Psoas muscle (tissue), 8 donors: ENCODE measurements around the gene PELI2. TPM values are rescaled to one million over a fixed set of nuclear protein-coding genes. Genes with fewer than 3 reads are reported as not detected.

Experiments
- ATAC-seq, 4 donors: fragments of 200-7000 bp; cut with Tn5 transposase; one replicate each; pipeline ENCODE4 v1.9.1; 2020; ENCODE audit warnings: moderate library complexity in 3 of 4, mild to moderate bottlenecking in 2 of 4
- DNase-seq, 2 donors: peaks; one replicate each; pipeline ENCODE4 v3.0.0-alpha.2; 2020
- H3K27ac ChIP-seq: fragments of 200-600 bp; one replicate; pipeline ENCODE4 v1.8.0; 2022
- H3K27me3 ChIP-seq, 3 donors: fragments of 200-600 bp in 1 of 3; one replicate each; pipeline versions ENCODE4 v1.6.1 to v1.8.0; 2013 to 2022; ENCODE audit warnings: low read length in 2 of 3, mild to moderate bottlenecking in 2 of 3, moderate library complexity in 1 of 3; ENCODE audit not compliant: insufficient read depth in 3 of 3
- H3K36me3 ChIP-seq, 2 donors: fragments of 200-600 bp in 1 of 2; one replicate each; pipeline versions ENCODE4 v1.6.1 to v1.8.0; 2013 to 2022; ENCODE audit warnings: low read depth in 1 of 2, mild to moderate bottlenecking in 1 of 2, moderate library complexity in 1 of 2; ENCODE audit not compliant: insufficient read depth in 1 of 2
- H3K4me1 ChIP-seq: fragments of 200-600 bp; one replicate; pipeline ENCODE4 v1.8.0; 2022
- H3K4me3 ChIP-seq: fragments of 200-600 bp; one replicate; pipeline ENCODE4 v1.8.0; 2022; ENCODE audit warnings: mild to moderate bottlenecking
- H3K9me3 ChIP-seq: fragments of 200-600 bp; one replicate; pipeline ENCODE4 v1.8.0; 2022
- CTCF ChIP-seq: fragments of 200-600 bp; IDR thresholded peaks from one replicate; pipeline ENCODE4 v1.8.0; 2022; ENCODE audit warnings: antibody characterized with exemption
- WGBS, 3 donors: extraction: QIAGEN DNeasy Blood & Tissue Kit; methylation state at CpG; one replicate each; pipeline versions ENCODE4 v1.1.6 to v1.1.7; 2013; 5-methylcytosine and 5-hydroxymethylcytosine counted together
- intact Hi-C, 2 donors: fragments of 100-400 bp; cut with DNase I; formaldehyde crosslinking; loops; one replicate each; pipeline versions ENCODE4 v1.11.0 to v1.14.2; 2022
- polyA plus RNA-seq, 3 donors: library from polyadenylated mRNA; stranded (reverse); fragments of 200-250 nt; gene quantifications; one replicate each; pipeline ENCODE4 v1.2.3, GENCODE V29; 2013
- total RNA-seq, 4 donors: library from RNA; stranded (reverse); fragmentation: NEBNext Ultra II Directional in 2 of 4; extraction: Animal tissue kit (Norgen Biotek cat#: 25700) in 2 of 4; gene quantifications; one replicate each; pipeline versions ENCODE4 v1.2.1 to v1.2.4, GENCODE V29; 2021 to 2023
- donor health status: healthy with polysubstance abuse.
- donor health status: DM: no; HTN: no; CAD: no; lungs with moderate emphysema.
- donor health status: Bipolar disorder and iron deficiency.
- donor health status: healthy.
- donor health status: DM: yes; HTN: yes; CAD: no.
- donor health status: DM: no; HTN: no; CAD: no.
- donor health status: DM: no; HTN: no; CAD: no.
- donor health status: DM: yes; HTN: yes; CAD: no.

PELI2 gene
- total and polyA plus RNA-seq, 7 donors, result 0.44 to 2.9 (median 1.9) TPM

- DNase-seq (no peak), ATAC-seq (no peak)
- 60 to 92% (median 62%) methylated on average over 1 of the region's 1 CpG for WGBS, 3 donors
- no peak for TF ChIP-seq CTCF
- Histone ChIP-seq H3K36me3 (no peaks in the 10 kb centered on the region), H3K27ac (no peak overlapping the region), H3K27me3 (no peaks in the 10 kb centered on the region), H3K4me1 (peaks cover 20% of the 10 kb centered on the region), H3K9me3 (no peaks in the 10 kb centered on the region), H3K4me3 (no peak overlapping the region)
- intact Hi-C loops, result loop anchor here (5.0 kb wide), 1 partner anchor 634 kb away; no protein-coding TSS in a partner anchor
These were observed 222.7 kb downstream of the PELI2 start for GRCh38 chr14:56340932-56341331.

GRCh38 chr14:56341766-56342493 is 223.7 kb downstream of the PELI2 start:
- intact Hi-C loops, result loop anchor here (5.0 kb wide), 1 partner anchor 635 kb away; no protein-coding TSS in a partner anchor

DNA sequence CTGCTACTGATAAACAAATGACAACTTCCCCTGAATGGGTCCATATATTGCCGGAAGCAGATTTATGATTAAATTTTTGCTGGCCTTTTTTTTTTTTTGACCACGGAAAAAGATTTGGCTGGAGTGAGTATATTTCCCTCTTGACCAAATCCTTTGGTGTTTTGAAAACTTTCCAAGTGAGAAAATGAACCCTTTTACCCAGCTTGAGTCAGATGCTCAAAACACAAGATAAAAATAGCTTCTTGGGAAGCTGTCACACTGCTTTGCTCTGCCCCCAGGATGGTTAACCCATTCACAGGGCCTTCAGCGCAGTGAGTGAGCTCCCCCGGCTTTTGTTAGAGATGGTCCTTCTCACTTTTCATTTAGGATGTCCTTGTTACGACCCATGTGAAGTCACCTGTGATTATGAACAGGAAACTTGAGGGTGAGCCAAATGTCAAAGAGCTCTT is 224.3 kb downstream of the PELI2 start:
- H3K27ac ChIP-seq, result peak overlapping the region; percentile 11
- WGBS, 3 donors, result 12 to 17% (median 16%) methylated on average over 5 of the region's 5 CpGs
- ATAC-seq (peak in 3 of 4 donors; percentile 30 to 73 (median 63)), DNase-seq (no peak)
- no peak overlapping the region for H3K4me3 ChIP-seq
- no peak for TF ChIP-seq CTCF
- no peaks in the 10 kb centered on the region for H3K27me3 ChIP-seq
- peaks cover 20% of the 10 kb centered on the region for H3K4me1 ChIP-seq
- intact Hi-C loops, result loop anchor here (5.0 kb wide), 1 partner anchor 635 kb away; no protein-coding TSS in a partner anchor
- H3K36me3 ChIP-seq, result no peaks in the 10 kb centered on the region
- no peaks in the 10 kb centered on the region for H3K9me3 ChIP-seq

More at GRCh38 chr14:56341766-56342493, 223.7 kb downstream of the PELI2 start:
- Histone ChIP-seq H3K27ac (peak overlapping the region; percentile 11), H3K36me3 (no peaks in the 10 kb centered on the region), H3K27me3 (no peaks in the 10 kb centered on the region), H3K4me1 (peaks cover 20% of the 10 kb centered on the region), H3K4me3 (no peak overlapping the region), H3K9me3 (no peaks in the 10 kb centered on the region)
- no peak for TF ChIP-seq CTCF
- DNase-seq (no peak), ATAC-seq (no peak)
- WGBS, 3 donors, result 22 to 34% (median 23%) methylated on average over 7 of the region's 7 CpGs

- Histone ChIP-seq H3K4me3 (no peak overlapping the region), H3K27ac (no peak overlapping the region), H3K27me3 (no peaks in the 10 kb centered on the region), H3K36me3 (no peaks in the 10 kb centered on the region), H3K9me3 (no peaks in the 10 kb centered on the region), H3K4me1 (no peaks in the 10 kb centered on the region)
- WGBS, 3 donors, result 63 to 73% (median 65%) methylated on average over 1 of the region's 1 CpG
- TF ChIP-seq CTCF, result no peak
- ATAC-seq (no peak), DNase-seq (no peak)
- intact Hi-C loops, result no loop called here
These were observed 231.7 kb downstream of the PELI2 start for GRCh38 chr14:56349960-56350359.
